Right atrium auricular region (tissue), 2 donors: ENCODE measurements around the gene SEC61G. TPM values are rescaled to one million over a fixed set of nuclear protein-coding genes. Genes with fewer than 3 reads are reported as not detected.

Experiments used
- DNase-seq: peaks from one replicate; pipeline ENCODE4 v3.0.0-alpha.2; 2019; ENCODE audit warnings: low spot score
- H3K27ac ChIP-seq, 2 donors: fragments of 200-600 bp; sonication (generic); 1 replicate in 1 of 2; 2 replicates in 1 of 2; pipeline ENCODE4 v1.5.1; 2016 to 2019
- H3K27me3 ChIP-seq, 2 donors: fragments of 200-600 bp; sonication (generic); one replicate each; pipeline versions ENCODE4 v1.5.1 to v1.6.0; 2017 to 2019
- H3K36me3 ChIP-seq: fragments of 200-600 bp; sonication (generic); one replicate; pipeline ENCODE4 v1.5.1; 2016
- H3K4me1 ChIP-seq, 2 donors: fragments of 200-600 bp; sonication (generic); one replicate each; pipeline versions ENCODE4 v1.5.1 to v1.6.0; 2017 to 2019
- H3K4me3 ChIP-seq, 2 donors: fragments of 200-600 bp; sonication (generic); 1 replicate in 1 of 2; 2 replicates in 1 of 2; pipeline ENCODE4 v1.5.1; 2017 to 2019; ENCODE audit warnings: mild to moderate bottlenecking in 1 of 2, moderate library complexity in 1 of 2
- H3K9me3 ChIP-seq, 2 donors: fragments of 200-600 bp; sonication (generic); one replicate each; pipeline ENCODE4 v1.5.1; 2019
- CTCF ChIP-seq, 2 donors: fragments of 200-600 bp; sonication (generic); IDR thresholded peaks; one replicate each; pipeline ENCODE4 v1.5.1; 2019; ENCODE audit warnings: antibody characterized with exemption in 2 of 2
- total RNA-seq, 2 donors: library from RNA; depleted of rRNA; stranded (reverse); fragments of >200 nt; gene quantifications; one replicate each; pipeline ENCODE4 v1.1.0, GENCODE V29; 2016

The SEC61G gene
- total RNA-seq, 2 donors from 2014 or later: 219 to 307 TPM

DNA sequence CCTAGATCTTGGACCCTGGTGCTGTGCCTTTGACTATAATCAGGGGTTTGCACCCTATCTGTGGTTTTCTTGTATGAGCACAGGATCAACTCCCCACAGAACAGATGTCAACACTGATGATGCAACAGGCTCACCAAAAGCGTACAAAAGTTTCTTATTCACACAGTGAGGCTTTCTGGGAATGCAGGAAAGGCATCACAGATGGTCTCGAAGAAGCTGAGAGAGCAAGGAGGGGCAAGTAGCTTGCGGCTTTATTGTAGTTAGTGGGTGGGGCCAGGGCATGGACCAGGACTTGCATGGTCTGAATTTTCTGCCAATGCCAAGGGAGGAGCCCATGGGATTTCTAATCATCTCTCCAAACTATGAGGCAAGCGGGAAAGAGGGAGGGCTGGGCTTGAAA lies 46.2 kb downstream of the SEC61G start:
- no peak overlapping the region for H3K4me3 ChIP-seq
- no peaks in the 10 kb centered on the region for H3K27me3 ChIP-seq
- no peaks in the 10 kb centered on the region for H3K9me3 ChIP-seq
- no peaks in the 10 kb centered on the region for H3K4me1 ChIP-seq
- TF ChIP-seq CTCF (IDR thresholded peaks at IDR 0.05): no peak
- DNase-seq: no peak
- H3K36me3 ChIP-seq: no peaks in the 10 kb centered on the region
- no peak overlapping the region for H3K27ac ChIP-seq

GRCh38 chr7:54711900-54712595 lies 47.0 kb downstream of the SEC61G start:
- no peak for TF ChIP-seq CTCF (IDR thresholded peaks at IDR 0.05)
- no peaks in the 10 kb centered on the region for H3K4me1 ChIP-seq
- no peak for DNase-seq

GRCh38 chr7:54709283-54709682 lies 49.7 kb downstream of the SEC61G start:
- no peak for DNase-seq

More at GRCh38 chr7:54711900-54712595, 47.0 kb downstream of the SEC61G start:
- Histone ChIP-seq H3K27me3 (no peaks in the 10 kb centered on the region), H3K4me3 (no peak overlapping the region), H3K9me3 (no peaks in the 10 kb centered on the region), H3K27ac (no peak overlapping the region), H3K36me3 (no peaks in the 10 kb centered on the region)

DNA sequence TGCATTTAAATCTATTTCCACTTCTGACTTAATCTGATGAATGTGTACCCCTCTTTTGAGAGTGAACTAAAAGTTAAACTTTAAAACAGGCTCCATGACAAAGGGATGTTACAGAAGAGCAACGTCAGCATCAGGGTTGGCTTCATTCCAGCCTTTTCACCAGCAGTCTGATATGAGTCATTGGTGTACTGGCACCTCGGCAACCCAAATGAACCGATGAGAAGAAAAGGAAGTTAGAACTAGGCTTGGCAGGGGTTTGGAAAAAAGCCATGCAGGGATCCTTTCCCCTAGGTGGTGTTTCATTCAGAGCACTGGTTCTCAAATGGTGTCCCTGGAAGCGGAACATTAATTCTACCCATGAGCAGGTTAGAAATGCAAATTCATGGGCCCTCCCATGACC lies 53.6 kb downstream of the SEC61G start:
- Histone ChIP-seq H3K27me3 (no peaks in the 10 kb centered on the region), H3K27ac (no peak overlapping the region), H3K4me3 (no peak overlapping the region), H3K36me3 (no peaks in the 10 kb centered on the region), H3K4me1 (no peaks in the 10 kb centered on the region), H3K9me3 (no peaks in the 10 kb centered on the region)
- TF ChIP-seq CTCF (IDR thresholded peaks at IDR 0.05): no peak
- DNase-seq: no peak

More at GRCh38 chr7:54709283-54709682, 49.7 kb downstream of the SEC61G start:
- no peaks in the 10 kb centered on the region for H3K9me3 ChIP-seq
- no peaks in the 10 kb centered on the region for H3K4me1 ChIP-seq
- H3K4me3 ChIP-seq: no peak overlapping the region
- no peak for TF ChIP-seq CTCF (IDR thresholded peaks at IDR 0.05)
- no peaks in the 10 kb centered on the region for H3K36me3 ChIP-seq
- no peak overlapping the region for H3K27ac ChIP-seq
- H3K27me3 ChIP-seq: no peaks in the 10 kb centered on the region

- DNase-seq: no peak
- Histone ChIP-seq H3K9me3 (no peaks in the 10 kb centered on the region), H3K36me3 (no peaks in the 10 kb centered on the region), H3K27ac (no peak overlapping the region), H3K4me1 (no peaks in the 10 kb centered on the region), H3K4me3 (no peak overlapping the region), H3K27me3 (no peaks in the 10 kb centered on the region)
- TF ChIP-seq CTCF (IDR thresholded peaks at IDR 0.05): no peak
These were observed 54.2 kb downstream of the SEC61G start for GRCh38 chr7:54704851-54705250.

Other genes with a start within 250 kb of the SEC61G start
- gene VSTM2A, start 216.8 kb downstream of the SEC61G start, total RNA-seq: not detected